ENCODE results near the gene APCDD1. TPM values are rescaled to one million over a fixed set of nuclear protein-coding genes. Genes with fewer than 3 reads are reported as not detected.
A peak's percentile ranks its signal among the peaks of the same experiment; 100 is the strongest.

APCDD1 gene
- total RNA-seq, 2 experiments from 2014 or later, result not detected

DNA sequence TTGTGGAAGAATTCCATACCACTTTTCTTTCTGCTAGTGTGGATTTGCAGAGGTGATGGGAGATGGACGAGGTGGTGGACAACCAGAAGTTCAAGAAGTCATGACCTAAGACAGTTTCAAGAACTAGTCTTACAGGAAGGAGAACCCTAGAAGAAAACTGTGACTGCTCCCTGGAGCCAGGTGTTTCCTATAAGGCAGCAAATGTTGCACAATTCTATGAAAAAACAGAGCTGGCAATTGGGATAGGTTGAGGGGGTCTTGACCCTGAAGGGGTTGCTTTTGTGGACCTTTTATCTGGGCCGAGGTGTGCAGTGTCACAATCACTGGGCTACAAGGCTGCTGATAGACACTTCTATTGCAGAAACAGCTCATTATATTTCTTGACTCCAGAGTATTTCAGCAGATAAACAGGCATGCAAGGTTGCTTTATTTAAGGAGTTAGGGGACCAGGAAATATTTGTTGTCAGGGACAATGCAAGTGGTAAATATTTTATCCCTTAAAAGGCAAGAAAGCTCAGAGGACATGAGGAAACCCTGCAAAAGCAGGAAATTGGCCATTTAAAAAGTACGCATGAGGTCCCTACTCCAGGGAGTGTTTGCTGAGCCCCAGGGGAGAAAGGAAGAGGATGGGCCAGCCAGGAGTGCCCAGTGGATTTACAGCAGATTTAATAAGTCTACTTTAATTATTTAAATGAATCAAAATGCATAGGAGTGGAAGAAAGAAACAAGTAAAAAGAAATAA, 22.9 kb downstream of the APCDD1 start:
- H3K27ac Mint-ChIP-seq, result no peak overlapping the region
- H3K27me3 Mint-ChIP-seq, result peaks cover 5% of the 10 kb centered on the region
- no peak for DNase-seq
- H3K4me3 Mint-ChIP-seq, result no peak overlapping the region
- no peaks in the 10 kb centered on the region for H3K9me3 Mint-ChIP-seq
- H3K36me3 Mint-ChIP-seq (ENCODE audit: low read depth), result no peaks in the 10 kb centered on the region
- POLR2A ChIA-PET, result no interaction called here
- no peaks in the 10 kb centered on the region for H3K4me1 Mint-ChIP-seq
- CTCF ChIA-PET, result no interaction called here

DNA sequence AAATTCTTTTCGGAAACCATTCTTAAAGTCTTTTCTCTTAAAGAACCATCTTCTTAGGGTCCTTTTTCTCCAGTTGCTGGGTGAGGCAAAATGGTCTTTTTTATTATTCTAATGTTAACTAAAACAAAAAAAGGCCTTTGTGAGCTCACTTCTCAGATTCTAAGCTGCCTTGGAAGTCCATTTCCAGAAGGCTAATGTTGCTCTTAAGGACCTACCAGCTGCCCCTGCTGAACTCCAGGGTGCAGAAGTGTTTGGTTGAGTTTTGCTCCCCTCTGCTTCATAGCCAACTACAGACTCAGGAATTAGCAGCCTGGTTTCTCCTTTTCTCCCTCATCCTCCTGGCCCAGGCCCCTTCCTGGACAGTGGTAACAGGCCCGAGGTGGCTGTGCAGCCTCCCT, 23.4 kb downstream of the APCDD1 start:
- Mint-ChIP-seq H3K4me3 (no peak overlapping the region), H3K4me1 (no peaks in the 10 kb centered on the region)
- POLR2A ChIA-PET, result no interaction called here

DNA sequence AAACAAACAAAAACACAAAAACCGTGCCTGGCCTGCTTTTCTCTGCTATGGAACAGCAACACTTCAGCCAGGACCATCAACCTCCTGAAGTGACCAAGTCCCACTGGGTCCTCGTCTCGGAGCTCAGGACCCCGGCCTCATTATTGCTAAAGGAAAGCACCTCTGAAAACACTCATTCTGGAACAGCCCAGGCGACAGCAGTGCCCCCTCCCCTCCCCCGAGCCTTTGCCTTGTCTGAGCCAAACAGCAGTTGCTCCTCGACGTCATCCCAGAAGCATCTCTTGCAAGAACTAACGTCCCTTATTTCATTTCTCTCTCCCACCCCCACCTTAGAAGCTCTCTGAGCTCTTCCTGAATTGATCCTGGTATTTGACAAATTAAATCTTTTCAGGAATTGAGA, 27.4 kb downstream of the APCDD1 start:
- peaks cover 2% of the 10 kb centered on the region for H3K27me3 Mint-ChIP-seq
- H3K4me3 Mint-ChIP-seq, result no peak overlapping the region

More for the DNA sequence above, 23.4 kb downstream of the APCDD1 start:
- CTCF ChIA-PET, result no interaction called here
- no peak for DNase-seq
- Mint-ChIP-seq H3K27ac (no peak overlapping the region), H3K9me3 (no peaks in the 10 kb centered on the region), H3K36me3 (ENCODE audit: low read depth) (no peaks in the 10 kb centered on the region), H3K27me3 (peaks cover 5% of the 10 kb centered on the region)

DNA sequence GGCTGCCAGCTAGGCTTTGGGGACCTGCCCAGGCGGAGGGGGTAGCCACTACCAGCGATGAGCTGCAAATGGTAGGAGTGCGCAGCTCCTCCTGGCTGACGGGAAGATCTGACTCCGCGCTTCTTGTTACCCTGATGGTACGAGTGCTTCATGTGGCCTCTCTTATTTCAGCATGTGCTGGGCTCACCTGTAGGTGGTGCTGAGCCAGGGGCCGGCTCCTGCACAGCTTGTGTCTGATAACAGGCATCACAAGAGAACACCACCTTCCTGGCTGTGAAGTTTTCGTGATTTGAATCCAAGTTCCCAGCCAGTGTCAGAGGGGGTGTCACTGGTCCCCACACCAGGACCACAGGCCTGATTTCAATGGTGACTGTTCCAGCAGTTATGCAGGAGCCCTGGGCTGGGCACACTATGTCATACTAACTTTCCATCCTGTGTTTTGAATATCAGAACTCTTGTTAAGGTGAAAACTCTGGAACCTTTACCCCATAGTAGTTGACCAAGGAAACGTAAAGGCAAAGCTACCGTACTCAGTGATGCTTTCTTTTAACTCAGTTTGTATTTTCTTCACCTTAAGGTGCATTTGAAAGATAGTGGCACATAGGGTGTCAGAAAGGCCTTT, 28.0 kb downstream of the APCDD1 start:
- Mint-ChIP-seq H3K36me3 (ENCODE audit: low read depth) (no peaks in the 10 kb centered on the region), H3K27me3 (no peaks in the 10 kb centered on the region), H3K4me3 (no peak overlapping the region), H3K9me3 (no peaks in the 10 kb centered on the region), H3K27ac (no peak overlapping the region), H3K4me1 (no peaks in the 10 kb centered on the region)
- CTCF ChIA-PET, result no interaction called here
- POLR2A ChIA-PET, result no interaction called here
- DNase-seq, result no peak

More for the DNA sequence above, 27.4 kb downstream of the APCDD1 start:
- Mint-ChIP-seq H3K9me3 (no peaks in the 10 kb centered on the region), H3K4me1 (no peaks in the 10 kb centered on the region), H3K36me3 (ENCODE audit: low read depth) (no peaks in the 10 kb centered on the region), H3K27ac (no peak overlapping the region)
- CTCF ChIA-PET, result no interaction called here
- POLR2A ChIA-PET, result no interaction called here
- no peak for DNase-seq

DNA sequence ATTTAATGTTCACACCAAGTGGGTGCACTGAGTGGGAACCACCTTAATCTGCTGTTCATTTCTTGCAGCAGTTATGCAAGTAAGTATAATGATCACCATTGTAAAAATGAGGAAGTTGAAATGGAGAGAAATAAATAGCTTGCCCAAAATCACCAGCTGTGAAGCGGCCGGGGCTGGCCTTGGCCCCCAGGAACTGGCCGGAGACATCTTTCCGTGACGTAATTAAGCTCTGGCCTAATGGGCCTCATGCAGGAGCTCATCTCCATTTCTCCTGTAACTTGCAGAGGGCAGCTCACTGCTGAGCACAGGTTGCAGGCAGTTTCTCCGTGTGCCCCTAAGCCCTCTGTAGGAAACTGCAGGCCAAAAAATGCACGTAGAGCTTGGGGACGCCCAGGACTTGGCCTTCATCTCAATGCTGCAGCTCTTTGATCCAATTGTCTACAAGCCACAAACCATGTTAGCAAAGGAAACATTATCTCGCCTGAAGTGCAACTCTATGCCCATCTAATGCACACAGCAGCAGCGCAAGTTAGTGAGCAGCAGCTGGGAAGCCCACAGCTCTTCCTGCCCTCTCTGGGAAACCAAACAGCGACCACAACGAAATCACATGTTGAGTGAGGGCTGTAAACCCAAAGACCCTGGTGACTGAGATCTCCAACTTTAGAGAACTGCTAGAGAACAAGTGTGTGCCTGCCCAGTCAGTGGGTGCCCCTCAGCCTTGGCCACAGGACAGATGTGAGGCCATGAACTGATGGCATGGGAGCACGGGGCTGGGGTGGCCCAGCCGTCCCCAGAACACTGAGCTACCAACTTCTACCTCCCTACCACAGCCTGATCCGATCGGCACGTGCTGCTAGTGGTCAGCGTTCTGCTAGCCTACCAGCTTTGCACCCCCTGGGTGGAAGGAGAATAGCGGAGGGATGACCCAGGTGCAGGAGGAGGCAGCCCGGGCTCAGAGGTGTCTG, 28.8 kb downstream of the APCDD1 start:
- no peaks in the 10 kb centered on the region for H3K36me3 Mint-ChIP-seq (ENCODE audit: low read depth)
- no peaks in the 10 kb centered on the region for H3K27me3 Mint-ChIP-seq
- no peak overlapping the region for H3K27ac Mint-ChIP-seq
- CTCF ChIA-PET, result no interaction called here
- H3K4me1 Mint-ChIP-seq, result no peaks in the 10 kb centered on the region
- POLR2A ChIA-PET, result no interaction called here
- H3K4me3 Mint-ChIP-seq, result no peak overlapping the region
- no peaks in the 10 kb centered on the region for H3K9me3 Mint-ChIP-seq
- no peak for DNase-seq

DNA sequence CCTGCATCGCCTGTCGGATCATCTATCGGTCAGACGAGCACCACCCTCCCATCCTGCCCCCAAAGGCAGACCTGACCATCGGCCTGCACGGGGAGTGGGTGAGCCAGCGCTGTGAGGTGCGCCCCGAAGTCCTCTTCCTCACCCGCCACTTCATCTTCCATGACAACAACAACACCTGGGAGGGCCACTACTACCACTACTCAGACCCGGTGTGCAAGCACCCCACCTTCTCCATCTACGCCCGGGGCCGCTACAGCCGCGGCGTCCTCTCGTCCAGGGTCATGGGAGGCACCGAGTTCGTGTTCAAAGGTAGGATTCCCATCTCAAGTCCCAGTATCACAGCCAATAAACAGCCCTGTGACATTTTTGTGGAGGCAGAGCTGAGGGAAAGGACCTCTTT, 31.0 kb downstream of the APCDD1 start:
- ChIA-PET POLR2A (no interaction called here), CTCF (no interaction called here)
- Mint-ChIP-seq H3K36me3 (ENCODE audit: low read depth) (no peaks in the 10 kb centered on the region), H3K4me1 (peaks cover under 1% of the 10 kb centered on the region), H3K27ac (no peak overlapping the region), H3K4me3 (no peak overlapping the region), H3K27me3 (no peaks in the 10 kb centered on the region), H3K9me3 (no peaks in the 10 kb centered on the region)
- DNase-seq, result no peak

DNA sequence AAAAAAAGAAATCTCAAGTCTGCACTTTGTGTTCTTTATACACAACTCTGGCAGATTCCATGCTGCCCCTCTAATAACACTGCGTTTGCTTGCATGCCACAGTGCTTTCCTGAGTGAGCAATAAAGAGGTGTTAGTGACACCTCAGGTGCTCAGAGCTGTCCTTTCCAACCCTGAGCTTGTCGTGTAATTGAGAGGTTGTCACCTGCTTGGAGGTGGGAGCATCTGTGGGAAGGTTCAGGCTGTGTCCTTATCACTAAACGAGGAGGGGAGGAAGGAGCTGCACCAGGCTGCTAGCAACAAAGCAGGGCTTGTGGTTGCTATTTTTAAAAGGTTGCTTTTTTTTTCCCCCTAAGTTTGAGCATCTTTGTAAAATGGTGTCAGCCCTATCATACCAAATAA, 31.9 kb downstream of the APCDD1 start:
- Mint-ChIP-seq H3K9me3 (no peaks in the 10 kb centered on the region), H3K27ac (no peak overlapping the region), H3K4me1 (peaks cover 5% of the 10 kb centered on the region), H3K27me3 (no peaks in the 10 kb centered on the region), H3K4me3 (no peak overlapping the region), H3K36me3 (ENCODE audit: low read depth) (no peaks in the 10 kb centered on the region)
- ChIA-PET POLR2A (no interaction called here), CTCF (no interaction called here)
- no peak for DNase-seq

DNA sequence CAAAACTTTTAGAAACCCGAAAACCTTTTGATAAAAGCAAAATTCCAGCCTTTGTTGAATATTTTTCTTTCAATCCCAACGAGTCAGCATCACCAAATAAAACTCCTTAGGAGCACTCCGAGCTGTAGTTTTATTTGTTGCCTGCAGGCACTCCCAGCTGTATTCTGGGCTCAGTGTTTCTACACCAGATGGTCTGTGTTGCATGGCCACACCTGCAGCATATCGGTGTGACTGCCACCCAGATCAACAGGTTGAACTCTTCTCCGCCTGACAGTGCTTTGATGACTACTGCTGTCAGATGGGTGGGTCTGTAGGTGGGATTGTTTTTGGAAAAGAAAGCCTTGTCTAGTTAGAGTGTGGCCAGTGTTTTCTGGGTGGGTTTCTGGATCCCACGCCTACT, 32.7 kb downstream of the APCDD1 start:
- Mint-ChIP-seq H3K27me3 (no peaks in the 10 kb centered on the region), H3K9me3 (no peaks in the 10 kb centered on the region), H3K36me3 (ENCODE audit: low read depth) (no peaks in the 10 kb centered on the region), H3K27ac (no peak overlapping the region), H3K4me1 (peaks cover 5% of the 10 kb centered on the region), H3K4me3 (no peak overlapping the region)
- ChIA-PET CTCF (no interaction called here), POLR2A (no interaction called here)
- DNase-seq, result no peak

DNA sequence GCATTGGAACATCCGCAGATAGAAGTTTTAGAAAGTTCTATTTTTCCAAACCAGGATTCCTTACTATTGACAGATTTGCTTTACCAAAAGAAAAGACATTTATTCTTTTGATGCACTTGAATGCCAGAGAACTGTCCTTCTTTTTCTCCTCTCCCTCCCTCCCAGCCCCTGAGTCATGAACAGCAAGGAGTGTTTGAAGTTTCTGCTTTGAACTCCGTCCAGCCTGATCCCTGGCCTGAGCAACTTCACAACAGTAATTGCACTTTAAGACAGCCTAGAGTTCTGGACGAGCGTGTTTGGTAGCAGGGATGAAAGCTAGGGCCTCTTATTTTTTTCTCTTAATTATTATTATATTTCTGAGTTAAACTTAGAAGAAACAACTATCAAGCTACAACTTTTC, 33.6 kb downstream of the APCDD1 start:
- no peak for DNase-seq
- H3K27ac Mint-ChIP-seq, result no peak overlapping the region
- H3K36me3 Mint-ChIP-seq (ENCODE audit: low read depth), result no peaks in the 10 kb centered on the region
- no peak overlapping the region for H3K4me3 Mint-ChIP-seq
- H3K27me3 Mint-ChIP-seq, result no peaks in the 10 kb centered on the region
- CTCF ChIA-PET, result no interaction called here
- no peaks in the 10 kb centered on the region for H3K9me3 Mint-ChIP-seq
- peaks cover 5% of the 10 kb centered on the region for H3K4me1 Mint-ChIP-seq
- POLR2A ChIA-PET, result no interaction called here

DNA sequence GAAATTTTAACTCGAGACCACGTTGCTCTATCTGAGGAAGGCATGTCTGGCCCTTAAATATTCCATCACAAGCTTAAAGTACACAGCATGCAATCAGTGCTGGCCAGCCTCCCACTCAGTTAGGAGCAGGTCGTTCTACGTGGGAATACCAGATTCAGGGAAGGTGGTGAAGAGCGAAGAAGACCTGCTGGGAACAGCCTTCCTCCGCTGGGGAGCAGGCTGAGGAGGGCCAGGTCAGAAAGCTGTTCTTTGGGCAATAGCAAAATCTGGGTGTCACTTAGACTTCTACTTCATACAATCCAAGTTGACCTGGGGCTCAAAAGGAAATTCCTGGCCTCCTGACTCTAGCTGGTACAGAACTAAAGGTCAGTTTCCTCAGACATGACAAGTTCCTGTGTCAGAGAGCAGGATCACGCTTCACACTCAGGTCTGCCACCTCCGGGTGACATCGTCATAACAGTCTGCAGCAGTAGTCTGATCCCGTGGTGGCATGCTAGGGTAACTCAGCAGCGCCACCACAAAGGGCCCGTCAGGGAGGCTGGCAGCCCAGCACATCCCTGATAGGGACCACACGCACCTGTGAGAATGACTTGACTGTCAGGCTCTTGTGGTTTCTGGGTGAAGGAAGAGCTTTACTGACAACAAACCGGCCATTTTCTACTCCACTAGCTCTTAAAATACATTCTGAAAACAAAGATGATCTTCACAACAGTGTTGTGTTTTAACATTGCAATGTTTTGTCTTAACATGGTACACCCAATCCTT, 36.1 kb downstream of the APCDD1 start:
- POLR2A ChIA-PET, result no interaction called here
- H3K36me3 Mint-ChIP-seq (ENCODE audit: low read depth), result no peaks in the 10 kb centered on the region
- no peak overlapping the region for H3K27ac Mint-ChIP-seq
- CTCF ChIA-PET, result interaction anchor here (1.0 to 1.5 kb wide), 4 partner anchors 26 to 433 kb away, joined by 3 to 4 read pairs (median 3); no protein-coding TSS in a partner anchor
- H3K9me3 Mint-ChIP-seq, result no peaks in the 10 kb centered on the region
- peaks cover 2% of the 10 kb centered on the region for H3K27me3 Mint-ChIP-seq
- peaks cover 5% of the 10 kb centered on the region for H3K4me1 Mint-ChIP-seq
- peak; percentile 60 for DNase-seq
- no peak overlapping the region for H3K4me3 Mint-ChIP-seq

DNA sequence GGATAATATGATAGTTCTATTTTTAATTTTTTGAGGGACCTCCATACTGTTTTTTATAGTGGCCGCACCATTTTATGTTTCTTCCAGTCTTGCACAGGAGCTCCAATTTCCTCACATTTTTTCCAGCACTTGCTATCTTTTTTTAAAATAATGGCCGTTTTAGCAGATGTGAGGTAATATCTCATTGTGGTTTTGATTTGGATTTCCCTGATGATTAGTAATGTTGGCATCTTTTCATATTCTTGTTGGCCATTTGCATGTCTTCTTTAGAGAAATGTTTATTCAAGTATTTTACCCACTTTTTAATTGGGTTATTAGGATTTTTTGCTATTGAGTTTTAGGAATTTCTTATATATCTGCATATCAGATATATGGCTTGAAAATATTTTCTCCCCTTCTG, 41.5 kb downstream of the APCDD1 start:
- ChIA-PET POLR2A (no interaction called here), CTCF (no interaction called here)
- H3K27me3 Mint-ChIP-seq, result peaks cover 17% of the 10 kb centered on the region
- DNase-seq, result no peak
- no peaks in the 10 kb centered on the region for H3K9me3 Mint-ChIP-seq
- no peak overlapping the region for H3K27ac Mint-ChIP-seq
- H3K36me3 Mint-ChIP-seq (ENCODE audit: low read depth), result no peaks in the 10 kb centered on the region
- H3K4me3 Mint-ChIP-seq, result no peak overlapping the region
- H3K4me1 Mint-ChIP-seq, result peaks cover 5% of the 10 kb centered on the region

DNA sequence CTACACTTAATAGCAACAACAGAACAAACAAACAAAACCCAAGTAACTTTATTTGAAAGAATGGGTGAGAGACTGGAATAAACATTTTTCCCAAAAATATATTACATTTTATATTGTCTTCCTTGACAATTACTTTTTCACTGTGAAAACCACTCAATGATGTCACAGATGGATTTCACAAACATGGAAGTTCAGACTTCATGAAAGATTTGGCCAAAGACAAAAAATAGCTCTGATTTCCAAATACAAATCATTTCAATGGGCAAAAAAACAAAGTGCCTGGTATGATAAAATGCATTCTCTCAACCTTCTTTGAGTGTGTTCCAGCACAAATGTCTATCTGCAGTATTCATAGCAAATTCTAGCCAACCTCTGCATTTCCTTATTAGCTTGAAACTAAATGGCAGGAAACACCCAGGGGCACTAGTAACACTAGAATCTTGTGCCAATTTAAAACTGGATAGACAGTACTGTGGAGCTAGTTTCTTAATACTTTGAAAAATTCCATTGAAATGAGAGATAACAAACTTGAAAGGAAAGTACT, 42.8 kb downstream of the APCDD1 start:
- peaks cover 5% of the 10 kb centered on the region for H3K4me1 Mint-ChIP-seq
- no peak for DNase-seq
- CTCF ChIA-PET, result no interaction called here
- no peaks in the 10 kb centered on the region for H3K36me3 Mint-ChIP-seq (ENCODE audit: low read depth)
- peaks cover 25% of the 10 kb centered on the region for H3K27me3 Mint-ChIP-seq
- no peaks in the 10 kb centered on the region for H3K9me3 Mint-ChIP-seq
- no peak overlapping the region for H3K4me3 Mint-ChIP-seq
- H3K27ac Mint-ChIP-seq, result no peak overlapping the region
- POLR2A ChIA-PET, result interaction anchor here (0.6 kb wide), 1 partner anchor 88 kb away, joined by 3 read pairs; no protein-coding TSS in a partner anchor

DNA sequence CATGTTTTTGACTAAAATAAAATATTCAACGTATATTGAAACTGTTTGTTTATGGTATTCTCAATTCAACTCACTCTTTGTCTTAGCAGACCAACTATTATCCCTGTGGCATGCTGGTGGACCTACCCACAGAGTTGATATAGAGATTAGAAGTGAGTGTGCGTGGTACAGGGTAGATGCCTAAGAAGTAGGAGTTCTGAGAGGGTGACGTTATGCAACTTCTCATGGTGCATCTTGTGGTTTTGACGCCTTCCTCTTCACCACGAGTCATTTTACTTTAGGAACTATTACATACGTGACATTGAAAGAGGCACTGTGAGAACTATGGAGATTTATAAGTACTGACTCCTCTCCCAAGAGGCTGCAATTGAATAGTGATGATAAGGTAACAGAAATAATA, 44.8 kb downstream of the APCDD1 start:
- Mint-ChIP-seq H3K36me3 (ENCODE audit: low read depth) (no peaks in the 10 kb centered on the region), H3K27me3 (peaks cover 34% of the 10 kb centered on the region), H3K4me3 (no peak overlapping the region), H3K4me1 (peaks cover 5% of the 10 kb centered on the region), H3K27ac (no peak overlapping the region), H3K9me3 (no peaks in the 10 kb centered on the region)
- CTCF ChIA-PET, result no interaction called here
- DNase-seq, result no peak
- POLR2A ChIA-PET, result no interaction called here

Measured in activated CD4-positive, alpha-beta memory T cell treated with anti-CD3 and anti-CD28 coated beads, Interleukin-2, amount 10 ng/mL, durations not matched to agents 7 days and 5 days (primary cell).